NCI-H1930 (cell line): ENCODE results near the gene SLC30A10.
"Not testable (repeated sequence)": the region's sequence is repeated elsewhere in the genome, so short reads cannot be mapped to it uniquely, and the experiment has no call there.

ENCODE experiments used
- DNase-seq, 2 experiments: peaks; one replicate each; lab custom pipeline; 2025; lab: John Stamatoyannopoulos, UW

Gene SLC30A10

DNA sequence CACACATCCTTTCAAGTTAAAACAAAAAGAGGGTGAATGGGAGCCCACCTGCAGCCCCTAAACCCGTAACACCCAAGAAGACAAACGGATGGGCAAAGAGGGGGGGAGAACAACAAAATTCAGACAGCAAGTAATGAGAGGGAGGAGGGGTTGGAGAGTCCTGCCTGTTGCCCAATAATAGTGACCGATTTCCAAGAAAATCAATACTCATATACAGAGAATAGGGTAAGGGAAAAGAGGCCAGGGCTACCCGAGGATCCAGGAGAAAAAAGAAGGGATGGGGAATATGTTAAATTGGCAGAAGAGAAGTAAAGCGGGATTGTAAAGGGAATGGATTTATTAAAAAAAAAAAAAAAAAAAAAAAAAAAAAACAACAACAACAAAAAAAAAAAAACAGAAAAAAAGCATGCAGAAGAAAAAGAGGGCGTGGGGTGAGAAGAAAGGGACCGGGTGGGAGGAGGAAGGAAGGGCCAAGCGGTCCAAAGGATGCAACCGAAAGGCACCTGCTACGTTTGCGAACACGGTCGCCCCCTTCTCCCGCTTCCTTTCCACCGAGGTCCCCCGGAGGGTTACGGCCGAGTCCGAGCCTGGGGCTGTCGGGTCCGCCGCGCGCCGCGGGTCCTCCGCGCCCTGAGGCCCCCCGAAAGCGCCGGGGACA, 930 bp downstream of the SLC30A10 start:
- DNase-seq, result no peak

DNA sequence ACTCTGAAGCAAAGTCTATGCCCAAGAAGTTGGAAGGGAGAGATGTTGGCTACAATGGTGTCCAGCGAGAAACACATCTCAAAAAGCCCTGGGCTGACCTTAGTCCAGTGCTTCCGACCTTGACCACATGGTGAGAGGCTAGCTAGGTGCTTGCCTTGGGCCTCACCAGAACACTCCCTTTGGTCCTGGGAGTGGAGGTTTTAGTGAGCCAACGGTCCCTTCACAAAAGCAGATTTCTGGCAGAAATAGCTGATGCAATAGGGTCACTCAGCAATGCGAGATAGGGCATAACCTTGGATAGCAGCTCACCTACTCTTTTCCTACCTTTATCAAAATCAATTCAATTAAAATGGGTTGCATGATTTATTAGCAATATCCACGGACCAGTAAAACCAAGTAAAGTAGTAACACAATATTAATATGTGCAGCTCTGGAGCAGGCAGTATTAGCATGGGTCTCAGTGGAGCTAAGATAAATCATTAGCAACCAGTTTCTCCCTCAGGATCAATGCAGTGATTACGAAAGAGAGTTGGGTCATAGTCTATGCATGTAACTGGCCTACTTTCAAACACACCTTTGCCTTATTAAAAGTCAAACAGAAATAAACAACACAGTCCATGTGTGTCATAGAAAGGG, 1.9 kb downstream of the SLC30A10 start:
- DNase-seq, result no peak

DNA sequence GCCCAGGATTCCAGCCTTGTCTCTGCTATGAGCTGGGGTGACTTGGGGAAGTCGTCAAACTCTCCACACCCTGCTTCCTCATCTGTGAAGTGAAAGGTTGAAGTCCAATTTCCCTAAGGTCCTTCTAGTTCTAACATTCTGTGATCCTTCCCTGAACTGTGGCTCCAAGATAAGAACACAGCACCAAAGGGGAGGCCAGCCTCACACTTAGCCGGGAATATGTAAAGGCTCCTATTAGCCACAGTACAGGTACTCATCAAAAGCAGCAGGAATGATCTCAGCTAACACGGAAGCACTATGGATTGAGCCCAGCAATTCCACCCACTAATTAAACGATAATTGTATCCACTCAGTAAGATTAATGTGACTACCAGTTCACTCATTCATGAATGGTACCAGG, 4.0 kb downstream of the SLC30A10 start:
- no peak for DNase-seq

DNA sequence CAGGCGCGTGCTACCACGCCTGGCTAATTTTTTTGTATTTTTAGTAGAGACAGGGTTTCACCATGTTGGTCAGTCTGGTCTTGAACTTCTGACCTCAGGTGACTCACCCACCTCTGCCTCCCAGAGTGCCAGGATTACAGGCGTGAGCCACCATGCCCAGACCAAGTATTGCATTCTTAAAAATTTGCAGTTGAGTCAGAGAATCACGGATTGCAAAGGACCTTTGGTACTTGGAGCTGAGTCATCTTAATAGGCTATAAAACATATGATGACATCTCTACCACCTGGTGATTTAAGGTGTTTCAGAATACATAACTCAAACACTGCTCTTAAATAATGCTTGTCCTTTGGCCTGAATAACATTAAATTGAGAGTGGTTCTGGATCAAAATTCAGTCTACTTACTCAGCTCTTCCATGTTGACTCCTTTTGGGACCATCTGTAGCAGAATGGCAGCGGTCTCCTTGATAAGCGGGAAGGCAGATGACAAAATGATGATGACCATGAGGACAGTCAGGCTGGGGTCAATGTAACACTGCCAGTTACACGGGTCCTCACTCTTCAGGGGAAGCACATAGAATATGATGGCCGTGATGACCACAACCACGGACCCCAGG, 10.4 kb downstream of the SLC30A10 start:
- DNase-seq, result no peak

DNA sequence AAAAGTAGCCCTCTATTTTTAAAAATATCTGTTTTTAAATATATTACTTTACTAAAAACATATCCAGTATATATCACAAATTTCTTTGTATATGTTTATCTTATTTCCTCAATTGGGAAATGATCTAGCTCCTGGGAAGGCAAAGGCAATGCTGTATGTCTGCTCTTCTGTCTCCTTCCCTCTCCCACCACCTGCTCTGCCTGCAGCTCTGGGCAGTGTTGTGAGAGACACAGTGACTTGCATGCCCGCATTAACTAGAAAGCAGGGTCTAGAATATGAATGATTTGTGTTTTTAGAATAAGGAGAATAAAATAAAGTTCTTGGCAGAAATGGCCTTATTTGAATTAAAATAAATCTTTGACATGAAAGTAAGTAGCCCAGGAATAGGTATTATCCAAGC, 11.1 kb downstream of the SLC30A10 start:
- no peak for DNase-seq

DNA sequence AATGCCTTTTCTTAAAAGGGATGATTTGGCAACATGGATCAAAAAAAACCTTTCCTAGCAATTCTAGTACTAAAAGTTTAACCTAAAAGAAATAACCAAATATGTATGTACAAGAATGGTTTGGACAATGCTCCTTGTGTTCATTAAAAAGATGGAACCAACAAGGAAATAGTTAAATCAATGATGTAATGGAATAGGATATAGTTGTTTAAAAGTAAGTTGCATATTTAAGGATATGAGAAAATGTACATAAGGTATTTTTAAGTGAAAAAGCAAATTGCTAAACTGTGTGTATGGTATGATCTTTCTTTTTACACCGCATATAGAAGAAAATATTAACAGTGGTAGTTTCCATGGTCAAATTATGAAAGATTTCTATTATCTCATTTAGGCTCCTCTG, 12.1 kb downstream of the SLC30A10 start:
- DNase-seq, result no peak

DNA sequence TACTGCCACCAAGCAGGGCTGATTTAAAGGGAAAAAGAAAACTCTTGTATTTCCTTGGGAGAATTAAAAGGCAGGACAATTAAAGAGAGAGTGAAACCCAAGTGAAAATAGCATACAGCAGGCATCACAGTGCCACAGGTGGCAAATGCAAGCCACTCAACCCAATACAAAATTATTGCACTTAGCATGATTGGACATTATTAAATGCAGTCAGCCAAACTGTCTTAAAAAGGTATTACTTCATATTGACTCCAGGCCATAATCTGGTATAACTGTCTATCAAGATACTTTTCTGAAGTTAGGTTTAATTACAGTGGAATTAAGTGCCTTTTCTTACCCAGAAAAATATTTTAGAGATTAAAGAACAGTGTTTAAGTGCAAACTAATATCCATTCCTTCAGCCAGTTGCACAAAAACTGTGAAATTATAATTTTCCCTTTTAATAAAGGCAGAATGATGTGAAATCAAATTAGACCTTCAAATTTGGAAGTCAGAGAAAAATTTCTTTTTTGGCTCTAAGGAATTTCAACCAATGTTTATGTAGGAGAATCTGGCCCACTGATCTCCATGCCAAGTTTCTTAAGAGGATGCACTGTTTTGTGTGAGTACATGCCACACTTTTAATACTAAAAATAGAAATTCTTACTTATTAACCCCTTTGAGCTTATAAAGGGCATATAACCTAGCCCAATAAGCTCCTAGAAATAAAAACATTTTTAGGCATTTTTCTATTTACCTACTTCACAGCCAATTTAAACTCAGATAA, 15.2 kb downstream of the SLC30A10 start:
- no peak for DNase-seq

DNA sequence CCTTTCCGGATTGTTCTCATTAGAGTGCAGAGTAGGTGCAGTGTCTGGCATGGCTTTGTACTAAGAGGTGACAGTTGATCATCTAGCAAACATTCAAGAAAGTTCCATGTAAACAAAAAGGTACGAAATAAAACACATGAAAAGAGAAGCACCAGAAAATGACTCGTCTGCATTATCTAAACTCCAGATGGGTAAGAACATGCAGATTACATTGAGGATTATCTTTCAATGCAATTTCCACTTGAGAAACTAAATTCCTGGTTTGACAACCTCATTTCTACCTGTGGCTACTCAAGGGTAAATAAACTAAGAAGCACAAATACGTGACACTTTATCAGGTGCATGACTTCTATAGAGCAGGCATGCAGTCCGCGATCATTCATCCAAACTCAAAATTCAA, 17.6 kb downstream of the SLC30A10 start:
- no peak for DNase-seq

DNA sequence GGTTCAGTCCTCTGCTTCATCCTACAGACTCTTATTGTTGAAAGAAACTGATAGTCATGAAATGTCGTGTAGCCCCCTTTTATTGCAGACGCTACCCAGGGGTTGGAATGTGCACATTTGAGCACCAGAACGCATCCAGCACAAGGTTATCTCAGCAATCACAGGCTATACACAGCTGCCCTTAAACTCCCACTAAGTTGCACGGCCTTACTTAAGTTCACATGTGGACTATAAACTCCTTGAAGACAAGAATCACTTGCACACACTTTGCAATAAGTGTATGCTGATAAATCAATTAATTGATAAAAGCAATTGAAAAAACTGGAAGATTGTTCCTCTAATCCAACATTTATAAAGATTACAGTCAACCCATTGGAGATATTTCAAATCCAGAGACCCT, 18.9 kb downstream of the SLC30A10 start:
- DNase-seq, result no peak

DNA sequence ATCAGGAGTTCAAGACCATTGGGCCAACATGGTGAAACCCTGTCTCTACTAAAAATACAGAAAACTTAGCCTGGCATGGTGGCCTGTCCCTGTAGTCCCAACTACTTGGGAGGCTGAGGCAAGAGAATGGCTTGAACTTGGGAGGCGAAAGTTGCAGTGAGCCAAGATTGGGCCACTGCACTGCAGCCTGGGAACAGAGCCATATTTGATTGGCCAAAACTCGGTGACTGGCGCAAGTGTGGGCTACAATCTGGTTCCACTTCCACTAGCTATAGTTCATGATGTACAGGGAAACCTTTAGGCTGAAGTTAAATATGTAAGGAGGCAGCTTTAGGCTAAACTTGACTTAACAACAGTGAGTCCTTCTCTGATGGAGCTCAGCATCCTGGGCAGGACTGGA, 20.2 kb downstream of the SLC30A10 start:
- no peak for DNase-seq

DNA sequence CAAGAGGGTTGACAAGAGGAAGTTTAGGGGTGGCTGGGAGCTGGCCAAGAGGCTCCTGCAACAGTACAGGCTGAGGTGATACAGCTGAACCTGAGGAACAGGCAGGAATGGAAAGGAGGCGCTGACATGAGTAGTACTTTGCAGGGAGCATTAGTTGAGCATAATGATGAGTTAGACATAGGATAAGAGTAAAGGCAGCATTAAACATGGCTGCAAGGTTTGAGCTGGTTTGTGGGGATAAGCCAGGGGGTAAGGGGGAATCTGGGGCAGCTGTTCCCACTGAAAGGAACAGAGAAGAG, 20.6 kb downstream of the SLC30A10 start:
- no peak for DNase-seq

DNA sequence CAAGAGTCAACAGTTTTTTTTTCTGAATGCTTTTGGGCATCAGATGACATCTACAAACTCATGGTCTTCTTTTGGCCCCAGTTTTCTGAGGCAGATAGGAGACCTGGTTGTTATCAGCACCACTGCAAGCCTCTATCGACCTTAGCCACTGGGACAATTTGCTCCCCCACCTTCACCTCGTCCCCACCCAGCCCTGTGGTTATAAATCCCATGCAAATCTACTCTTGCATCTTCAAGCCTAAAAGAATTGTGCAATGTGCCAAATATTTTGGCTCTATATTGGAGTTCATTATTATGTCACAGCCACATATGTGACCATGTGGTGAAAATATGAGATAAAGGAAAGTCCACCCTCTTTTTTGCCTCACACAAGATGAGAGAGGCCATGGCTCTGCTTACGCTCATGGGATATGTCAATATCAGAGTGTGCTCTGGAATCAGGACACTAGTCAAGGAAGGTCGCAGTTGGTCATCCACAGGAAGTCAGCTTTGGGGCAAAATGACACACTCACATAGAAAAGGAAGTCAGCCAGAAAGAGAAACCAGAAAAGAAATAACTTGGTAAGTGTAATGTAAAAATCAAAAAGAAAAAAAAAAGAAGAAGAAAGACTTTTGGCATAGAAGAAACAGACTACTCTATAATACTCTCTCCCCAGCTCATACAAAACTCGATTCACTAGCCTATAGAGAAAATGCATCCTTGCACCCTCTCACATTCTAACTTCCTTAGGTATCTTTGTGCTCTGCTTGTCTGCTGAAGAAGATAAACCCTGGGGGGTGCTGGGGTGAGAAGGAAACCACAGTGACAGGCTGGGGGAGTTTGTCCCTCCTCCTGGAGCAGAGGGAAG, 21.2 kb downstream of the SLC30A10 start:
- no peak for DNase-seq

DNA sequence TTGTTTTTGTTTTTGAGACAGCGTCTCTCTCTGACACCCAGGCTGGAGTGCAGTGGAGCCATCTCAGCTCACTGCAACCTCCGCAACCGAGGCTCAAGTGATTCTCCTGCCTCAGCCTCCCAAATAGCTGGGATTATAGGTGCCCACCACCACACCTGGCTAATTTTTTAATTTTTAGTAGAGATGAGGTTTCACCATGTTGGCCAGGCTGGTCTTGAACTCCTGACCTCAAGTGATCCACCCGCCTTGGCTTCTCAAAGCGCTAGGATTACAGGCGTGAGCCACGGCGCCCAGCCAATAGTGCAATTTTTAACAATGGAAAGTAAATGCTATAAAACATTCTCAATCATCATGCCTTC, 21.8 kb downstream of the SLC30A10 start:
- not testable (repeated sequence) for DNase-seq

DNA sequence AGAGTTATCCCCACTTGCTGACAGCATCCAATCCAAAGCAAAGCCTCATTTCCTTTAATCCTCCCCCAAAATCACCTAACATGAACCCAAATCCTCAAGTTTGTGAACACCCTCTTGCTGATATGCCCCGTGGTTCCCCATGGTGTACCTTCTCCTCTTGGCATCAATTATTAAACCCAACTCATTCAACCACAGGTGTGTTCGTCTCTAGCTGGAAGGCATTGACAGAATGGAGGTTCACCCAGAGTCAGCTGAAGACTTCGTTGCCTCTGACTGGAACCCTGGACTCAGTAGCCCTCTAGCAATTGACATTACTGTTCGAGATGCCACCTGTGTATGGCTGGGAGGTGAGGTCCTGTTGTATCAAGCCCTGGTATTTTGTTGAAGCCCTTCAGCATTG, 22.8 kb downstream of the SLC30A10 start:
- DNase-seq, result no peak

DNA sequence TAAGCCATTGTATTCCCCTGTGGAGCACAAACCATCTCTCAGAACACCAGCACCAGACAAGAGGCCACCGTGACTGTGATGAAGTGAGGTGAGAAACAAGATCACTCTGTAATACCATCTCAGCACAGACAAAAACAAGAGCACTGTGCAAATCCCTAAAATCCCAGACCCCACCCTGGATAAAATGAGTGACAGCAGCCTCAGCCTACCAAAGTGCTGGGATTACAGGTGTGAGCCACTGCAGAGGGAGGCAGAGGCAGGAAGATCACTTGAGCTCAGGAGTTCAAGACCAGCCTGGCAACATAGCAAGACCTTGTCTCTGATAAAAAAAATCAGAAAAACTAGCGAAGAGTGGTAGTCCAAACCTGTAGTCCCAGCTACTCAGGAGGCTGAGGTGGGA, 23.4 kb downstream of the SLC30A10 start:
- DNase-seq, result no peak

DNA sequence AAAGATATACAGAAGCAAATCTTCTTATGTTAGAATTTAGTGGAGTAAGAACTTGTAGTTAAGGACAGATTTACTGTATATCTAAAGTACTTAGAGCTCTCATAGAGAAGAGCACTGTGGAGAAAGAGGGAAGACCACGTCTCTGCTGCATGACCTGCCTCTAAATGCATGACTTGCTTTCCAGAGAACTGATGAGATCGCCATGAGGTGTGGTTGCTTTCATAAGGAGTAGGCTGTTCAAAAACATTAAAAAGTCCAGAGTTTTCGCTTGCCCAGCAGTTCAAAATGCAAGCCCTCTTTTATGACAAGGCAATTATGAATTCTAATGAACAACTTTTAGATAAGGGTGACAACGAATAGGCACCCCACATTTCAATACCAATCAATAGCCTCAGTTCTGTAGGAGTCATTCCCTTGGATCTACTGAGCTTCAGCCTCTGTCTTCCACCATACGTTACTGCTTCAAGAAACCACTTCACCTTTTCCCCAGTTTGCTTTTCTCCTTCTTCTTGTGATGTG, 24.9 kb downstream of the SLC30A10 start:
- no peak for DNase-seq

DNA sequence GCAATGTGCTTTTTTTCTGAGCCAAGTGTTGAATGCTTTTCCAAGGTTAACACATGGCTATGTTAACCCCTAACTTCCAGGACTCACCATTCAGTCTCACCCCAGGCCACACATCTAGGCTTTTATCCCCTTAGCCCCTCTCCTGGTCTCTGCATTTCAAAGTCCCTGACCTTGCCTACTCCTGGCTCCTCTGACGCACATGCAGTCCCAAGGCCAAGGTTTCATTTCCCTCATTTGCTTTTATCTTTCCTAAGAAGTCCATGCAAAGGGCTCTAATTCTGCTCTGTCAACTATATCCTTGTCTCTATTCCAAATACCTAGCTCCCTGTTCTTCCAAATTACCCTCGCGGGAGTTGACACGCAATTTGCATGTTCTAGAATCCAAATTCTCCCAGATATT, 25.4 kb downstream of the SLC30A10 start:
- no peak for DNase-seq

DNA sequence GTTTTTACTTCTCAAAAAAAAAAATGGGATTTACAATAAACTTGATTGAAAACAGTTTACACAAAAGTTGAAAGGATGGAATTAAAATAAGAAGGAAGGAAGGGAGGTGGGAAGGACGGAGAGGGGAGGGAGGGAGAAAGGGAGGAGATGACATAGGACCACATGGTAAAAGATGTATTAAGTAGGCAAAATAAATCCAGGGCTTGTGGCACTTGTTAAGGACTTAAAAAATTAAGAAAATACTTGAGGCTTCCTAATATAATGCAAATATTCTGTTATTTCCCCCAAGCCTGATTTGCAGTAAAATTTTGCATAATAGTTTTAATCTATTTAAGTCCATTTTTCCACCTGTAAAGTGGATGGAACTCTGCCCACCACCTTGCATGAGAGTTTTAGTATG, 27.5 kb downstream of the SLC30A10 start:
- DNase-seq, result no peak

DNA sequence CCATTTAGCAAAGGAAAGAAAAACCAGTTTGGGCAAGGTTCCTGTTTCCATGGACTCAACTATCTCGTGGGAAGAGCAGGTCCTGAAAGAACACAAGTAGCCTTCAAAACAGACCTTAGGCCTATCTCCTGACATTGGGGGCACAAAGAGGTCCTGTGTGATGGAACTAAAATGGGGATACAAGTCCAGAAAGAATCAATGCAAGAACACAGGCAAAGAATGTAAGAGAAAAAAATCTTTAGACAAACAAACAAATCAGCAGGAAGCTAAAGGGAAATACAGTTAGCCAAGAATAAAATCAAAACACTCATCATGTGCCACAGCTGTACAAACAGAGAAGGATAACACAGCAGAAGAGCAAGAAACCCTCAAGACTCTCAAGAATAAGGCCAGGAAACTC, 28.2 kb downstream of the SLC30A10 start:
- DNase-seq, result no peak

DNA sequence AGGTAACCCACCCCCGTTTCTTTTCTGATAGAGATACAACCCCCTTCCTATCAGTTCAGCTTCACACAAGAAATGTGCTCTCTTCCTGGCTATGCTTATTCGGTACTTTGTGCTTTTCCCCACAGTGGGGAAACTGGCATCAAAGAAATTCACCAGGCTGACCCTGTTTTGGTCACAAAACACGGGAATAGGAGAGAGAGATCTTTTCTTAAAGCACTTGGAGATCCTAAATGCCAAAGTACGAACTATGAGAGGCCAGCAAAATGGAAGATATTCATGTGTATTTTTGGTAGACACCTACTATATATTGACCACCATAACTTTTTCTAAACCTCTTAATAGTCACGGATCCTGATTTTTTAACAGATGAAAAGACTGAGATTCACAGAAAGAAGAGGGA, 30.0 kb downstream of the SLC30A10 start:
- DNase-seq, result no peak

DNA sequence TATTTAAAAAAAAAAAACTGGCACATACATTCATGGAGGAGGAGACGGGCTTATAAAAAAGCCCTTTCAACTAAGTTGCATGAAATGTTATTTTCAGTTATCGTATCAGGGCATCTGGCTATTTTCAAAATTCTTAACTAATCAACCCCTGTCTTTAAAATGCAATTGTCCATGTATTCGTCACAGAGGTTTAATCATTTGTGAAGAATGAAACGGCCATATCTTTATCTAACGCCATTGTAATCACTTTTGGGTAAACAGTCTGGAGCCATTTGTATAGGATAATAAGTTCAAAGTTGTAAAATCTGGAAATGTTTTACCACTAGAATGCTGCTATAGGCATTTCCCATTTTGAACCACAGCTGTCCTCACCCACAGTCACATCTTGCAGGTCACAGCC, 30.4 kb downstream of the SLC30A10 start:
- no peak for DNase-seq

DNA sequence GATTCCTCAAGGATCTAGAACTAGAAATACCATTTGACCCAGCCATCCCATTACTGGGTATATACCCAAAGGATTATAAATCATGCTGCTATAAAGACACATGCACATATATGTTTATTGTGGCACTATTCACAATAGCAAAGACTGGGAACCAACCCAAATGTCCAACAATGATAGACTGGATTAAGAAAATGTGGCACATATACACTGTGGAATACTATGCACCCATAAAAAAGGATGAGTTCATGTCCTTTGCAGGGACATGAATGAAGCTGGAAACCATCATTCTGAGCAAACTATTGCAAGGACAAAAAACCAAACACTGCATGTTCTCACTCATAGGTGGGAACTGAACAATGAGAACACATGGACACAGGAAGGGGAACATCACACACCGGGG, 36.1 kb downstream of the SLC30A10 start:
- DNase-seq, result not testable (repeated sequence)
